ENCODE results near the gene YARS1.

YARS1 gene

DNA sequence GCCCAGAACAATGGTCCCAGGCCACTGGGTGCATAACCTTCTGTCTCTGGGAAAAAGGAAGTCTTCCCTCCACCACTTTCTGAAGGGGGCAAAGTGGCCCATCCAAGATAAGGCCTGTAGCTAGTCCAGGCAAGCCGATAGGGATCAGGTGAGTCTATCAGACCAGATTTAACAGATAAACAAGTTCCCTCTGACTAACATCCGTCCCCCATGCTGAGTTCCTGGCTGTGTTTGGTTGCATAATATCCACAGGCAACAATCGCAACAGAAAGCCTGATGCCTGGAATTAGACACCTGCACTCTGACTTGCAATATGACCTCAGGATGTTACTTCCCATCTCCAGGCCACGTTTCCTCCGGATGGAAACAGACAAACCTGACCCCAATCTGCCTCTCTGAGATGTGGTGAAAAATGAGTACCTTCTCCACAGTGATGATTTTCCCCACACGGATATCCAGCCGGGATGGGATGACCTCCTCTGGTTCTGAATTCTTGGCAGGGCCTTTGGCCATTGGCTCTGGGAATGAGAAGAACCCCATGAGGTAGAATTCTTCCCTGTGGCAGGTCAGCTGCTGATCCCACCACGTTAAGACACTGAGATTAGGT lies 36.4 kb downstream of the YARS1 start:
- no peak for DNase-seq (ENCODE audit: low read depth, low spot score)

DNA sequence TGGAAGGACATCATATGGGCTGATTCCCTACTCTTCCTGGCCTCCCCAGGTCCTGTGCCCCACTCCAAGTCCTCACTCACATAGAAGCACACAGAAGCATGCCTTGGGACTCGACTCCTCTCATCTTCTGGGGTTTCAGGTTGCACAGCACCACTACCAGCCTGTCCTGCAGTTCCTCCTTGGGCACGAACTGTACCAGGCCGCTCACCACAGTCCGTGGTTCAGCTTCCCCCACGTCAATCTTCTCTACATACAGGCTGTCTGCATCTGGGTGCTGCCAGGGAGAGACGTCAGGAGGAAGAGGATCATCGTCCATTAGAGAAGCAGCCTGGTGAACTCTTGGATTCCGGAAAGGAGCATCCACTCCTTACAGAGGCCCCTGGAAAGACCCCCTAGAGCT lies 37.2 kb downstream of the YARS1 start:
- DNase-seq (ENCODE audit: low read depth, low spot score): no peak

GRCh38 chr1:32779242-32779641 lies 37.9 kb downstream of the YARS1 start:
- DNase-seq (ENCODE audit: low read depth, low spot score): no peak

DNA sequence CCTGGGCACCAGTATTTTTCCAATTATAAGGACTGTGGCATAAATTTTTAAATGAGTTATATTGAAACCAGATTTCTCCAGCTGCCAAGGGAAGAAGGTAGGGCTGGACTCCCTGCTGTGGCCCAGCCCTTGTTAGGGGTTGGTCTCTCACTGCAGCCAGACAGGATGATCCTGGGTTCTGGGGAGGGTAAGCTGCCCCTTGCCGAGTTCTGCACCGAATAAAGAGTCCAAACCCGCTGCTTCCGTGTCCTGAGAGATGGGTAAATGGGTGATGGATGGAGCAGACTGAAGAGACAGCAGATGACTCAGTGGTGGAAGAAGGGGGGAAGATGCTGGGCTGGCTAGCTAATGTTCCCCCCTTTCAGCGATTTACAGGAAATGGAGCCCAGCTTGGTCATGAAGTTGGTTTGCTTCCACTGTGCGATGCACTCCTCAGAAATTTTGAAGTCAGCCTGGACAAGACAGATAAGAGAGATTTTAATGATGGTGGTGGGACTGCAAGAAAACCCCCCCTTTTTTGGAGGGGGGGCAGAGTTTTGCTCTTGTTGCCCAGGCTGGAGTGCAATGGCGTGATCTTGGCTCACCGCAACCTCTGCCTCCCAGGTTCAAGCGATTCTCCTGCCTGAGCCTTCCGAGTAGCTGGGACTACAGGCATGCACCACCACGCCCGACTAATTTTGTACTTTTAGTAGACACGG lies 41.4 kb downstream of the YARS1 start:
- no peak for DNase-seq (ENCODE audit: low read depth, low spot score)

DNA sequence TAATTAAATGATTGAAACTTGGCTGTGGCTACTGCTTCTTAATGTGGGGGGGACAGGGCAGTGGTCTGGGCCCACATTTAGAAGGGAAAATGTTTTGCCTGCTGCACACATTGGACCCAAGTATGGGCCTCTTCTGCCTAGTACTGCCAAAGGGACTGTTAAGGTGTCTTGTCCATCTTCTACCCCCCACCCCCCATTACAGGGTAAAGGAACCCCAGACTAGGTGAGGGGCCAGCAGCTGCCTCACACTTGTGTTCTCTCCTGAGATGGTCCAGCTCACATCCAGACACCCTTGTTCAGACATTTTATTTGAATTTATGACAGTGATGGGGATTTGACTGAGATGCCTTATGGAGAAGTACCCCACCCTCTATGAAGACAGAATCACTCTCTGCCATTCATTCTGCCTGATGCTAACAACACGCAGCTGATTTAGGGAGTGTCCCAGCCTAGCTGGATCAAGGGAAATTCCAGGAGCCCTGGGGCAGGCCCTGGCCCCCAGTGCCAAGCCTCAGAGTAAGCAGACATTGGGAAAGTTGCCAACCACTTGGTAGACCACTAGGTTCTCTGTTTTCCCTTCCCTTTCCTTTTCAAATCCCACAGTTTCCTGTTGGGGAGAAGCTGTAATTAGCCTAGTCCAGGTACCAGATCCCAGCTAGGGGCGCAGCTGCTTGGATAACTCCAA lies 42.1 kb downstream of the YARS1 start:
- no peak for DNase-seq (ENCODE audit: low read depth, low spot score)

DNA sequence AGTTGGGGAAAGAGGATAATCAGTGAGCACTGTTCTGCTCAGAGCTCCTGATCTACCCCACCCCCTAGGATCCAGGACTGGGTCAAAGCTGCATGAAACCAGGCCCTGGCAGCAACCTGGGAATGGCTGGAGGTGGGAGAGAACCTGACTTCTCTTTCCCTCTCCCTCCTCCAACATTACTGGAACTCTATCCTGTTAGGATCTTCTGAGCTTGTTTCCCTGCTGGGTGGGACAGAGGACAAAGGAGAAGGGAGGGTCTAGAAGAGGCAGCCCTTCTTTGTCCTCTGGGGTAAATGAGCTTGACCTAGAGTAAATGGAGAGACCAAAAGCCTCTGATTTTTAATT lies 42.7 kb downstream of the YARS1 start:
- no peak for DNase-seq (ENCODE audit: low read depth, low spot score)

DNA sequence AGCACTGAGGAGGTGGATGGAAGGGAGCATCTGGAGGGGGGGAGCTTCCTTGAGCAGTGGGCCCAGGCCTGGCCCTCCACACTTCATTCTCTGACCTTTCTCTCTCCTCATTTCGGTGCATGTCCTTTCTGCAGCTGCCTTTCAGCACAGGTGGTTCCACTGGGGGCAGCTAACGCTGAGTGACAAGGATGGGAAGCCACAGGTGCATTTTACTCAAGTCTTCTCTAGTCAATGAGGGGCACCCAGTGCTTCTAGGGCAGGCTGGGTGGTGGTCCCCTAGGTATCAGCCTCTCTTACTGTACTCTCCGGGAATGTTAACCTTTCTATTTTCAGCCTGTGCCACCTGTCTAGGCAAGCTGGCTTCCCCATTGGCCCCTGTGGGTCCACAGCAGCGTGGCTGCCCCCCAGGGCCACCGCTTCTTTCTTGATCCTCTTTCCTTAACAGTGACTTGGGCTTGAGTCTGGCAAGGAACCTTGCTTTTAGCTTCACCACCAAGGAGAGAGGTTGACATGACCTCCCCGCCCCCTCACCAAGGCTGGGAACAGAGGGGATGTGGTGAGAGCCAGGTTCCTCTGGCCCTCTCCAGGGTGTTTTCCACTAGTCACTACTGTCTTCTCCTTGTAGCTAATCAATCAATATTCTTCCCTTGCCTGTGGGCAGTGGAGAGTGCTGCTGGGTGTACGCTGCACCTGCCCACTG lies 43.2 kb downstream of the YARS1 start:
- DNase-seq (ENCODE audit: low read depth, low spot score): no peak

- no peak for DNase-seq (ENCODE audit: low read depth, low spot score)
Measured at GRCh38 chr1:32773018-32773763, 44.0 kb downstream of the YARS1 start.

GRCh38 chr1:32772281-32773017 lies 44.7 kb downstream of the YARS1 start:
- DNase-seq (ENCODE audit: low read depth, low spot score): no peak

DNA sequence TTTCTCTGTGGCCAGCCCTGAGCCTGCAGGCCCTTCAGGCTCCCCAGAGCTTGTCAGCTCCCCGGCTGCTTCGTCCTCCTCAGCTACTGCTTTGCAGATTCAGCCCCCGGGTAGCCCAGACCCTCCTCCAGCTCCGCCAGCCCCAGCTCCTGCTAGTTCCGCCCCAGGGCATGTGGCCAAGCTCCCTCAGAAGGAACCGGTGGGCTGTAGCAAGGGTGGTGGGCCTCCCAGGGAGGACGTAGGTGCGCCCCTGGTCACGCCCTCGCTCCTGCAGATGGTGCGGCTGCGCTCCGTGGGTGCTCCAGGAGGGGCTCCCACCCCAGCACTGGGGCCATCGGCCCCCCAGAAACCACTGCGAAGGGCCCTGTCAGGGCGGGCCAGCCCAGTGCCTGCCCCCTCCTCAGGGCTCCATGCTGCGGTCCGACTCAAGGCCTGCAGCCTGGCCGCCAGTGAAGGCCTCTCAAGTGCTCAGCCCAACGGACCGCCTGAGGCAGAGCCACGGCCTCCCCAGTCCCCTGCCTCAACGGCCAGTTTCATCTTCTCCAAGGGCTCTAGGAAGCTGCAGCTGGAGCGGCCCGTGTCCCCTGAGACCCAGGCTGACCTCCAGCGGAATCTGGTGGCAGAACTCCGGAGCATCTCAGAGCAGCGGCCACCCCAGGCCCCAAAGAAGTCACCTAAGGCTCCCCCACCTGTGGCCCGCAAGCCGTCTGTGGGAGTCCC lies 45.4 kb downstream of the YARS1 start:
- no peak for DNase-seq (ENCODE audit: low read depth, low spot score)

GRCh38 chr1:32770741-32771548 lies 46.2 kb downstream of the YARS1 start:
- DNase-seq (ENCODE audit: low read depth, low spot score): no peak

DNA sequence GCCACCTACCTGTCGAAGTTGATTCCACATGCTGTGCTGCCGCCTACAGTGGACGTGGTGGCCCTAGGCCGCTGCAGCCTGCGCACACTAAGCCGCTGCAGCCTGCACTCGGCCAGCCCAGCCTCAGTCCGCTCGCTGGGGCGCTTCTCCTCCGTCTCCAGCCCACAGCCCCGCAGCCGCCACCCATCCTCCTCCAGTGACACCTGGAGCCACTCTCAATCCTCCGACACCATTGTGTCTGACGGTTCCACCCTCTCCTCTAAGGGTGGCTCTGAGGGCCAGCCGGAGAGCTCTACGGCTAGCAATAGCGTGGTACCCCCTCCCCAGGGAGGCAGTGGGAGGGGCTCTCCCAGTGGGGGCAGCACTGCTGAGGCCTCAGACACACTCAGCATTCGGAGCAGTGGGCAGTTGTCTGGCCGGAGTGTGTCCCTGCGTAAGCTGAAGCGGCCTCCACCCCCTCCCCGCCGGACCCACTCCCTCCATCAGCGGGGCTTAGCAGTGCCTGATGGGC lies 46.9 kb downstream of the YARS1 start:
- DNase-seq (ENCODE audit: low read depth, low spot score): no peak

GRCh38 chr1:32769524-32770220 lies 47.5 kb downstream of the YARS1 start:
- no peak for DNase-seq (ENCODE audit: low read depth, low spot score)

GRCh38 chr1:32768110-32768850 lies 48.9 kb downstream of the YARS1 start:
- DNase-seq (ENCODE audit: low read depth, low spot score): no peak

- DNase-seq (ENCODE audit: low read depth, low spot score): no peak
Measured at GRCh38 chr1:32767641-32768040, 49.5 kb downstream of the YARS1 start.

DNA sequence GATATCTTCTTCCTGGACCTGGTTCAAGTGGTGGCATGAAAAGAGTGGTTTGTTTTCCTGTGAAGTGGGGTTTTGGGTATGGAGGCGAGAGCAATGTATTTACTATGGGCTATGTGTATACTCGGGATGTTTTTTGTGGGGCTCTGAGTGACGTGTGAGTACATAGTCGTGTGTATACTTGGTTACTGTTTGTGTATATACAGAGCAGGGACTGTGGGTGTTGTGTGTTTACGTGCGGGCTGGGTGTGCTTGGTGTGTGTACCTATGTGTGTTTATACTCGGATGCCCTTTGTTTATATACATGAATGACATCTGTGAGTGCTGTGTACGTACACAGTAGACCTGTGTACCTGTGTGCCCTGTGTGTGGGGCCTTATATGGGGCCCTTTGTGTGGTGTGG lies 50.0 kb downstream of the YARS1 start:
- no peak for DNase-seq (ENCODE audit: low read depth, low spot score)

DNA sequence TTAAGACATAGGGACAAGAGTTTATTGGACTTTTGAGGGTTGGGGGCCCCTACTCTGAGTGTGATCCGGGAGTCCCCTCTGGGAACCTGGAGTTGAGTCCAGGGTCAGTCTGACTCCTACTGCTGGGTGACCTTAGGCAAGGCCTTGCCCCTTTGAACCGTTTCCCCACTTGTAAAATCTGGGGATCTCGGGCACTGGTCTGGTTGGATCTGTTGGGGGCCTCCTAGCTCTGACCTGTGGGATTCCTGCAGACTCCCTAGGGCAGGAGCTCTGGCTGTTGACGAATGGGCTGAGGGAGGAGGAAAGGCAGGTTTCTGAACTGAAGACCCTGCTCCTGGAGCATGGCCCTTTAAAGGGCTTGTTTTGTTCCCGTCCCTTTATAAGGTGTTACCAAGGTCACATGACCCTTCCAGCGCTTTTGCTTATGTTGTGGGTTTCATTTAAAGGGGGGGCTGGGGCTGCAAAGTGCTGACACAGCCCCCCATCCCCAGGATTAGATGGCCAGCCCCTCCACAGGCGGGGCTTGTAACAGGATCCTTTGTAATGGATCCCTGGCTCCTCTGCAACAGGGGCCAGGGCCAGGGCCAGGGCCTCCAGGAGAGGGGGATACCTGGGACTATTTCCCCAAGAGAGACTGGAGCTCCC lies 50.7 kb downstream of the YARS1 start:
- no peak for DNase-seq (ENCODE audit: low read depth, low spot score)

Data from iPS DF 19.7 (cell line).